HL-60 (cell line): ENCODE data around the gene GNPTG.

Experiments
- CTCF ChIP-seq: IDR thresholded peaks from one replicate; pipeline ENCODE4 v1.5.1; 2011; ENCODE audit warnings: low read length, control low read depth, inconsistent platforms; ENCODE audit not compliant: insufficient read depth
- GABPA ChIP-seq: IDR thresholded peaks from 2 replicates; pipeline ENCODE4 v1.6.1; 2012; ENCODE audit warnings: low read depth
- POLR2AphosphoS5 ChIP-seq: IDR thresholded peaks from 2 replicates; pipeline ENCODE4 v1.6.1; 2012; ENCODE audit warnings: low read depth
- SPI1 ChIP-seq: IDR thresholded peaks from 2 replicates; pipeline ENCODE4 v1.6.1; 2012; ENCODE audit warnings: low read depth, mild to moderate bottlenecking, borderline replicate concordance
- TF ChIP-seq, protein P1 (sequence below): IDR thresholded peaks from 2 replicates; pipeline ENCODE4 v1.6.1; 2012; ENCODE audit warnings: low read depth; ENCODE audit not compliant: insufficient replicate concordance

DNA sequence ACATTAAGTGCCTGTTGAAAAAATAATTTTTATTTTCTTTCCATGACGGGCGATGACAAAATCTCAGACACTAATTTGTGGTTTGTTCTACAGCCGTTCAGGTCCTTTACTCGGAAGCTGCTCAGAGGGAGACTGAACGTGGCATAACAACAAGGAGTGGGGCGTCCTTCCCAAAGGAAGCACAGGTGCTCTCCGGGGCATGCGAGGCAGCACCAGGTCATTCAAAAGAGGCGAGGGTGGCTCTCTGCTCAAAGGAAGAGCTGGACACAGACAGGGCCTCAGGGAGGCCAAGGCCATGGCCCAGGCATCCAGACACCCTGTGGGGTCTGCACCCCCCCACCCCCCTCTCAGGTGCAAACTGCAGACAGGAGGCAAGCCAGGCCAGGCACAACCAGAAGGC lies 46.6 kb downstream of the GNPTG start:
- TF ChIP-seq CTCF (no peak), POLR2AphosphoS5 (no peak), SPI1 (no peak), GABPA (no peak)
- TF ChIP-seq, protein P1, sequence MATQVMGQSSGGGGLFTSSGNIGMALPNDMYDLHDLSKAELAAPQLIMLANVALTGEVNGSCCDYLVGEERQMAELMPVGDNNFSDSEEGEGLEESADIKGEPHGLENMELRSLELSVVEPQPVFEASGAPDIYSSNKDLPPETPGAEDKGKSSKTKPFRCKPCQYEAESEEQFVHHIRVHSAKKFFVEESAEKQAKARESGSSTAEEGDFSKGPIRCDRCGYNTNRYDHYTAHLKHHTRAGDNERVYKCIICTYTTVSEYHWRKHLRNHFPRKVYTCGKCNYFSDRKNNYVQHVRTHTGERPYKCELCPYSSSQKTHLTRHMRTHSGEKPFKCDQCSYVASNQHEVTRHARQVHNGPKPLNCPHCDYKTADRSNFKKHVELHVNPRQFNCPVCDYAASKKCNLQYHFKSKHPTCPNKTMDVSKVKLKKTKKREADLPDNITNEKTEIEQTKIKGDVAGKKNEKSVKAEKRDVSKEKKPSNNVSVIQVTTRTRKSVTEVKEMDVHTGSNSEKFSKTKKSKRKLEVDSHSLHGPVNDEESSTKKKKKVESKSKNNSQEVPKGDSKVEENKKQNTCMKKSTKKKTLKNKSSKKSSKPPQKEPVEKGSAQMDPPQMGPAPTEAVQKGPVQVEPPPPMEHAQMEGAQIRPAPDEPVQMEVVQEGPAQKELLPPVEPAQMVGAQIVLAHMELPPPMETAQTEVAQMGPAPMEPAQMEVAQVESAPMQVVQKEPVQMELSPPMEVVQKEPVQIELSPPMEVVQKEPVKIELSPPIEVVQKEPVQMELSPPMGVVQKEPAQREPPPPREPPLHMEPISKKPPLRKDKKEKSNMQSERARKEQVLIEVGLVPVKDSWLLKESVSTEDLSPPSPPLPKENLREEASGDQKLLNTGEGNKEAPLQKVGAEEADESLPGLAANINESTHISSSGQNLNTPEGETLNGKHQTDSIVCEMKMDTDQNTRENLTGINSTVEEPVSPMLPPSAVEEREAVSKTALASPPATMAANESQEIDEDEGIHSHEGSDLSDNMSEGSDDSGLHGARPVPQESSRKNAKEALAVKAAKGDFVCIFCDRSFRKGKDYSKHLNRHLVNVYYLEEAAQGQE, result no peak
